ENCODE measurements around the gene TAB2.

The TAB2 gene

GRCh38 chr6:149448821-149449453 is 131.4 kb downstream of the TAB2 start:
- Histone ChIP-seq H3K36me3 (ENCODE audit: control insufficient read depth, insufficient read depth, low read length) (peaks cover 10% of the 10 kb centered on the region), H3K27me3 (replicated peaks; ENCODE audit: control insufficient read depth, insufficient read depth, low read length) (no peaks in the 10 kb centered on the region), H3K4me3 (replicated peaks; ENCODE audit: low read depth, low read length) (no peak overlapping the region)
- no peak for DNase-seq (ENCODE audit: extremely low read depth, insufficient read length)
- TF ChIP-seq CTCF (IDR thresholded peaks at IDR 0.05; ENCODE audit: insufficient read depth, low read length, poor library complexity, severe bottlenecking): no peak

GRCh38 chr6:149449831-149450678 is 132.5 kb downstream of the TAB2 start:
- no peak for DNase-seq (ENCODE audit: extremely low read depth, insufficient read length)
- TF ChIP-seq CTCF (IDR thresholded peaks at IDR 0.05; ENCODE audit: insufficient read depth, low read length, poor library complexity, severe bottlenecking): no peak
- no peaks in the 10 kb centered on the region for H3K27me3 ChIP-seq (replicated peaks; ENCODE audit: control insufficient read depth, insufficient read depth, low read length)
- H3K4me3 ChIP-seq (replicated peaks; ENCODE audit: low read depth, low read length): no peak overlapping the region
- peaks cover 14% of the 10 kb centered on the region for H3K36me3 ChIP-seq (ENCODE audit: control insufficient read depth, insufficient read depth, low read length)

- no peak for DNase-seq (ENCODE audit: extremely low read depth, insufficient read length)
- Histone ChIP-seq H3K27me3 (replicated peaks; ENCODE audit: control insufficient read depth, insufficient read depth, low read length) (no peaks in the 10 kb centered on the region), H3K4me3 (replicated peaks; ENCODE audit: low read depth, low read length) (no peak overlapping the region), H3K36me3 (ENCODE audit: control insufficient read depth, insufficient read depth, low read length) (peaks cover 15% of the 10 kb centered on the region)
- TF ChIP-seq CTCF (IDR thresholded peaks at IDR 0.05; ENCODE audit: insufficient read depth, low read length, poor library complexity, severe bottlenecking): no peak
Measured at GRCh38 chr6:149450679-149451375, 133.3 kb downstream of the TAB2 start.

- H3K4me3 ChIP-seq (replicated peaks; ENCODE audit: low read depth, low read length): no peak overlapping the region
- DNase-seq (ENCODE audit: extremely low read depth, insufficient read length): no peak
- peaks cover 15% of the 10 kb centered on the region for H3K36me3 ChIP-seq (ENCODE audit: control insufficient read depth, insufficient read depth, low read length)
- no peaks in the 10 kb centered on the region for H3K27me3 ChIP-seq (replicated peaks; ENCODE audit: control insufficient read depth, insufficient read depth, low read length)
- TF ChIP-seq CTCF (IDR thresholded peaks at IDR 0.05; ENCODE audit: insufficient read depth, low read length, poor library complexity, severe bottlenecking): no peak
Measured at GRCh38 chr6:149451376-149452036, 134.0 kb downstream of the TAB2 start.

- Histone ChIP-seq H3K4me3 (replicated peaks; ENCODE audit: low read depth, low read length) (no peak overlapping the region), H3K36me3 (ENCODE audit: control insufficient read depth, insufficient read depth, low read length) (peaks cover 19% of the 10 kb centered on the region), H3K27me3 (replicated peaks; ENCODE audit: control insufficient read depth, insufficient read depth, low read length) (no peaks in the 10 kb centered on the region)
- DNase-seq (ENCODE audit: extremely low read depth, insufficient read length): no peak
- no peak for TF ChIP-seq CTCF (IDR thresholded peaks at IDR 0.05; ENCODE audit: insufficient read depth, low read length, poor library complexity, severe bottlenecking)
Measured at GRCh38 chr6:149452037-149452939, 134.8 kb downstream of the TAB2 start.

Measured in GM06990 (cell line).